NCI-H510A treated with DMSO at 0.1 percent for 48 hours (cell line): ENCODE data around the gene CCDC92.
A peak's percentile ranks its signal among the peaks of the same experiment; 100 is the strongest.

Experiments
- DNase-seq: peaks from one replicate; lab custom pipeline; 2025; lab: John Stamatoyannopoulos, UW

The CCDC92 gene

GRCh38 chr12:123972457-123973401 lies at the start of gene CCDC92, which contains the start of gene ZNF664:
Gene CCDC92, minus strand, starts transcription at chr12:123972831. Its CDS starts 28,526 bp downstream, at chr12:123944305.
Gene ZNF664, plus strand, starts transcription at chr12:123973215. Its CDS starts 38,930 bp downstream, at chr12:124012145.
- peak; percentile 99 for DNase-seq

- no peak for DNase-seq
These were observed 49.5 kb upstream of the CCDC92 start for GRCh38 chr12:124022161-124022560.

- DNase-seq, result no peak
These were observed 48.4 kb upstream of the CCDC92 start for GRCh38 chr12:124021007-124021406.

- no peak for DNase-seq
These were observed 47.9 kb upstream of the CCDC92 start for GRCh38 chr12:124020514-124020949.

- DNase-seq, result no peak
These were observed 46.5 kb upstream of the CCDC92 start for GRCh38 chr12:124019115-124019514.

- no peak for DNase-seq
These were observed 45.9 kb upstream of the CCDC92 start for GRCh38 chr12:124018539-124018938.

GRCh38 chr12:124017064-124017463 lies 44.4 kb upstream of the CCDC92 start:
- DNase-seq, result no peak

GRCh38 chr12:124015494-124016461 lies 43.1 kb upstream of the CCDC92 start:
- DNase-seq, result no peak

GRCh38 chr12:124013073-124013472 lies 40.4 kb upstream of the CCDC92 start:
- DNase-seq, result no peak

GRCh38 chr12:124011435-124012115 lies 38.9 kb upstream of the CCDC92 start:
- DNase-seq, result no peak

- no peak for DNase-seq
These were observed 38.1 kb upstream of the CCDC92 start for GRCh38 chr12:124010687-124011086.

- no peak for DNase-seq
These were observed 37.1 kb upstream of the CCDC92 start for GRCh38 chr12:124009781-124010180.

GRCh38 chr12:124008595-124008994 lies 36.0 kb upstream of the CCDC92 start:
- no peak for DNase-seq

- DNase-seq, result no peak
These were observed 35.4 kb upstream of the CCDC92 start for GRCh38 chr12:124007826-124008570.

- DNase-seq, result no peak
These were observed 34.4 kb upstream of the CCDC92 start for GRCh38 chr12:124006846-124007713.

GRCh38 chr12:124006085-124006845 lies 33.6 kb upstream of the CCDC92 start:
- no peak for DNase-seq

GRCh38 chr12:124004233-124004875 lies 31.7 kb upstream of the CCDC92 start:
- no peak for DNase-seq

GRCh38 chr12:124002654-124003053 lies 30.0 kb upstream of the CCDC92 start:
- no peak for DNase-seq
